HepG2 (cell line): Measurements from ENCODE around the gene HES7. TPM values are rescaled to one million over a fixed set of nuclear protein-coding genes. Genes with fewer than 3 reads are reported as not detected.

Source experiments
- CBX2 ChIP-seq, 2 experiments: fragments of 200-600 bp in 1 of 2; sonication (generic); formaldehyde crosslinking in 1 of 2; IDR thresholded peaks; 2 replicates each; pipeline versions ENCODE4 v1.7.0 to v1.8.1; 2018 to 2022; ENCODE audit warnings: low read depth in 2 of 2, low read length in 1 of 2, mild to moderate bottlenecking in 1 of 2, missing genetic modification reagents in 1 of 2
- CEBPB ChIP-seq: IDR thresholded peaks from 2 replicates; pipeline ENCODE4 v1.6.1; 2011; ENCODE audit warnings: low read depth, low read length, improper control_type of control experiment, borderline replicate concordance
- JUN ChIP-seq: sonication (generic); formaldehyde crosslinking; IDR thresholded peaks from 2 replicates; pipeline ENCODE4 v1.4.0; 2020; ENCODE audit warnings: mild to moderate bottlenecking, missing genetic modification reagents
- NR2F2 ChIP-seq: IDR thresholded peaks from 2 replicates; pipeline ENCODE4 v1.6.1; 2012; ENCODE audit warnings: low read depth, inconsistent platforms, borderline replicate concordance
- RELA ChIP-seq: sonication (generic); formaldehyde crosslinking; IDR thresholded peaks from 2 replicates; pipeline ENCODE4 v1.4.0; 2020; ENCODE audit warnings: missing genetic modification reagents
- TBP ChIP-seq: sonication (generic); formaldehyde crosslinking; IDR thresholded peaks from 2 replicates; pipeline ENCODE4 v1.5.0; 2020; ENCODE audit warnings: missing genetic modification reagents
- ZNF138 ChIP-seq: sonication (generic); formaldehyde crosslinking; IDR thresholded peaks from 2 replicates; pipeline ENCODE4 v1.5.0; 2020; ENCODE audit warnings: mild to moderate bottlenecking, low read depth, missing genetic modification reagents
- ZNF383 ChIP-seq: sonication (generic); formaldehyde crosslinking; IDR thresholded peaks from 2 replicates; pipeline ENCODE4 v1.4.0; 2020; ENCODE audit warnings: missing genetic modification reagents, mild to moderate bottlenecking, borderline replicate concordance
- ZNF563 ChIP-seq: sonication (generic); formaldehyde crosslinking; IDR thresholded peaks from 2 replicates; pipeline ENCODE4 v1.8.0; 2022; ENCODE audit warnings: mild to moderate bottlenecking, moderate library complexity, missing genetic modification reagents
- polyA plus RNA-seq, 8 experiments: library from polyadenylated mRNA; depleted of rRNA in 3 of 8; stranded (reverse) in 7 of 8; unstranded in 1 of 8; fragments of >200 nt; fragmentation: Illumina TruSeq in 4 of 8; extraction: Trizol in 4 of 8; gene quantifications; 2 replicates each; pipeline versions ENCODE4 v1.2.1 to v1.2.3, GENCODE V29; 2011 to 2016; ENCODE audit warnings: low read depth in 4 of 8, missing spikeins in 1 of 8, mixed read lengths in 1 of 8; ENCODE audit not compliant: insufficient read depth in 1 of 8
- total RNA-seq, 5 experiments: library from RNA; depleted of rRNA; stranded (reverse); fragments of >200 nt; fragmentation: Illumina TruSeq; extraction: Trizol; gene quantifications; 2 replicates each; pipeline ENCODE4 v1.2.3, GENCODE V29; 2016; ENCODE audit warnings: low read depth in 1 of 5
- TF ChIP-seq, protein P1 (sequence below): sonication (generic); formaldehyde crosslinking; IDR thresholded peaks from one replicate; pipeline ENCODE4 v1.5.1; 2020; ENCODE audit warnings: mild to moderate bottlenecking, missing genetic modification reagents; ENCODE audit errors: not compliant biosample characterization
- TF ChIP-seq, protein P2 (sequence below): sonication (generic); formaldehyde crosslinking; IDR thresholded peaks from 2 replicates; pipeline ENCODE4 v1.5.1; 2020; ENCODE audit warnings: mild to moderate bottlenecking, missing genetic modification reagents, moderate library complexity
- TF ChIP-seq, protein P3 (sequence below): sonication (generic); formaldehyde crosslinking; IDR thresholded peaks from 2 replicates; pipeline ENCODE4 v1.5.0; 2020; ENCODE audit warnings: missing genetic modification reagents, mild to moderate bottlenecking, borderline replicate concordance
- TF ChIP-seq, protein P4 (sequence below): sonication (generic); formaldehyde crosslinking; IDR thresholded peaks from 2 replicates; pipeline ENCODE4 v1.4.0; 2020; ENCODE audit warnings: missing genetic modification reagents

HES7 gene
- total and polyA plus RNA-seq, 2 of the 13 experiments (the other 11 are each of a cell fraction or from before 2014, with no cell fraction given) = not detected

DNA sequence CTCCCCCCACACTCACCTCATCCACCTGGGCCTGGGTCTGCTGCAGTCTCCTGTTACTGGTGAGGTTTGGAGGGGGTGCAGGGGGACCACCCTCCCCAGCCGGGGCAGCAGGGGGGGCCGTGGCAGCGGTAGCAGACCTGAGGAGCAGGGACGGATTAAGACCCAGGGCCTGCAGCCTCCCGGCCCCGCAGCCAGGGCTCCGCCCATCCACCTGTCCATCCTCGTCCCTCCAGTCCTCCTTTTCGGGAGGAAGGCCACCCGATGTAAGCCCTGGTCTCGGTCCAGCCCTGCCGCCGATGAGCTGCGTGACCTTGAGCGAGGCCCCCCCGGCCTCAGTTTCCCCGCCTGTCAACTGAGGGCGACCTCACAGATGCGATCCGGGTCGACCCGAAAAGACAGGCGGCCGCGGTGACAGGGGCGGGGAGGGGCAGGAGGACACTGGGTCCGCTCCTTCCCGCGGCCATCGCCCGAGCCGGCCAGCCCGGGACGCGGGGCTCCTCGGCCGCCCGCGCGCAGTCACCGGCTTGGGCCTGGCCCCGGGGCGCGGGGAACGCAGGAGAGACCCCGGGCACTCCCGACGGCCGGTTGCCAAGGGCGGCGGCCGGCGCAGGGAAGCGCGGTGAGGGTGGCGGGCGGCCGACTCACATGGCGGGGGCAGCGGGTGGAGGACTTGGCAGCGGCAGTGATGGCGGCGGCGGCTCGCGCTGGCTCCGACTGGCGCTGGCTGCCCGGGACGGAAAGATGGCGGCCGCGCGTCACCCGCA lies 38.5 kb upstream of the HES7 start, which contains the start of gene VAMP2 (continued):
- TF ChIP-seq ZNF138 = 0 out of 2 replicates have a peak, but pooled peaks have one; percentile 23
- TF ChIP-seq CEBPB = no peak
- TF ChIP-seq TBP = 0 out of 2 replicates have a peak, but pooled peaks have one; percentile 71
- TF ChIP-seq ZNF563 (CRISPR knock-in tag) = peak; percentile 85
- no peak for TF ChIP-seq NR2F2
- TF ChIP-seq, protein P1, sequence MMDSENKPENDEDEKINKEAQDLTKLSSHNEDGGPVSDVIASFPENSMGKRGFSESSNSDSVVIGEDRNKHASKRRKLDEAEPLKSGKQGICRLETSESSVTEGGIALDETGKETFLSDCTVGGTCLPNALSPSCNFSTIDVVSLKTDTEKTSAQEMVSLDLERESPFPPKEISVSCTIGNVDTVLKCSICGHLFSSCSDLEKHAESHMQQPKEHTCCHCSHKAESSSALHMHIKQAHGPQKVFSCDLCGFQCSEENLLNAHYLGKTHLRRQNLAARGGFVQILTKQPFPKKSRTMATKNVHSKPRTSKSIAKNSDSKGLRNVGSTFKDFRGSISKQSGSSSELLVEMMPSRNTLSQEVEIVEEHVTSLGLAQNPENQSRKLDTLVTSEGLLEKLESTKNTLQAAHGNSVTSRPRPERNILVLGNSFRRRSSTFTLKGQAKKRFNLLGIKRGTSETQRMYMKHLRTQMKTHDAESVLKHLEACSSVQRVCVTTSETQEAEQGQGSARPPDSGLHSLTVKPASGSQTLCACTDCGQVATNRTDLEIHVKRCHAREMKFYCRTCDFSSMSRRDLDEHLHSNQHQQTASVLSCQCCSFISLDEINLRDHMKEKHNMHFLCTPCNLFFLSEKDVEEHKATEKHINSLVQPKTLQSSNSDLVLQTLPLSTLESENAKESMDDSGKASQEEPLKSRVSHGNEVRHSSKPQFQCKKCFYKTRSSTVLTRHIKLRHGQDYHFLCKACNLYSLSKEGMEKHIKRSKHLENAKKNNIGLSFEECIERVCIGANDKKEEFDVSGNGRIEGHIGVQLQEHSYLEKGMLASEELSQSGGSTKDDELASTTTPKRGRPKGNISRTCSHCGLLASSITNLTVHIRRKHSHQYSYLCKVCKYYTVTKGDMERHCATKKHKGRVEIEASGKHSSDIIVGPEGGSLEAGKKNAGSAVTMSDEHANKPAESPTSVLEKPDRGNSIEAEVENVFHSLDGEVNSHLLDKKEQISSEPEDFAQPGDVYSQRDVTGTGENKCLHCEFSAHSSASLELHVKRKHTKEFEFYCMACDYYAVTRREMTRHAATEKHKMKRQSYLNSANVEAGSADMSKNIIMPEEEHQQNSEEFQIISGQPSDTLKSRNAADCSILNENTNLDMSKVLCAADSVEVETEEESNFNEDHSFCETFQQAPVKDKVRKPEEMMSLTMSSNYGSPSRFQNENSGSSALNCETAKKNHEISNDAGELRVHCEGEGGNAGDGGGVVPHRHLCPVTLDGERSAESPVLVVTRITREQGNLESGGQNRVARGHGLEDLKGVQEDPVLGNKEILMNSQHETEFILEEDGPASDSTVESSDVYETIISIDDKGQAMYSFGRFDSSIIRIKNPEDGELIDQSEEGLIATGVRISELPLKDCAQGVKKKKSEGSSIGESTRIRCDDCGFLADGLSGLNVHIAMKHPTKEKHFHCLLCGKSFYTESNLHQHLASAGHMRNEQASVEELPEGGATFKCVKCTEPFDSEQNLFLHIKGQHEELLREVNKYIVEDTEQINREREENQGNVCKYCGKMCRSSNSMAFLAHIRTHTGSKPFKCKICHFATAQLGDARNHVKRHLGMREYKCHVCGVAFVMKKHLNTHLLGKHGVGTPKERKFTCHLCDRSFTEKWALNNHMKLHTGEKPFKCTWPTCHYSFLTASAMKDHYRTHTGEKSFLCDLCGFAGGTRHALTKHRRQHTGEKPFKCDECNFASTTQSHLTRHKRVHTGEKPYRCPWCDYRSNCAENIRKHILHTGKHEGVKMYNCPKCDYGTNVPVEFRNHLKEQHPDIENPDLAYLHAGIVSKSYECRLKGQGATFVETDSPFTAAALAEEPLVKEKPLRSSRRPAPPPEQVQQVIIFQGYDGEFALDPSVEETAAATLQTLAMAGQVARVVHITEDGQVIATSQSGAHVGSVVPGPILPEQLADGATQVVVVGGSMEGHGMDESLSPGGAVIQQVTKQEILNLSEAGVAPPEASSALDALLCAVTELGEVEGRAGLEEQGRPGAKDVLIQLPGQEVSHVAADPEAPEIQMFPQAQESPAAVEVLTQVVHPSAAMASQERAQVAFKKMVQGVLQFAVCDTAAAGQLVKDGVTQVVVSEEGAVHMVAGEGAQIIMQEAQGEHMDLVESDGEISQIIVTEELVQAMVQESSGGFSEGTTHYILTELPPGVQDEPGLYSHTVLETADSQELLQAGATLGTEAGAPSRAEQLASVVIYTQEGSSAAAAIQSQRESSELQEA (CRISPR knock-in tag) = peak; percentile 27
- TF ChIP-seq RELA (CRISPR knock-in tag) = no peak
- TF ChIP-seq, protein P2, sequence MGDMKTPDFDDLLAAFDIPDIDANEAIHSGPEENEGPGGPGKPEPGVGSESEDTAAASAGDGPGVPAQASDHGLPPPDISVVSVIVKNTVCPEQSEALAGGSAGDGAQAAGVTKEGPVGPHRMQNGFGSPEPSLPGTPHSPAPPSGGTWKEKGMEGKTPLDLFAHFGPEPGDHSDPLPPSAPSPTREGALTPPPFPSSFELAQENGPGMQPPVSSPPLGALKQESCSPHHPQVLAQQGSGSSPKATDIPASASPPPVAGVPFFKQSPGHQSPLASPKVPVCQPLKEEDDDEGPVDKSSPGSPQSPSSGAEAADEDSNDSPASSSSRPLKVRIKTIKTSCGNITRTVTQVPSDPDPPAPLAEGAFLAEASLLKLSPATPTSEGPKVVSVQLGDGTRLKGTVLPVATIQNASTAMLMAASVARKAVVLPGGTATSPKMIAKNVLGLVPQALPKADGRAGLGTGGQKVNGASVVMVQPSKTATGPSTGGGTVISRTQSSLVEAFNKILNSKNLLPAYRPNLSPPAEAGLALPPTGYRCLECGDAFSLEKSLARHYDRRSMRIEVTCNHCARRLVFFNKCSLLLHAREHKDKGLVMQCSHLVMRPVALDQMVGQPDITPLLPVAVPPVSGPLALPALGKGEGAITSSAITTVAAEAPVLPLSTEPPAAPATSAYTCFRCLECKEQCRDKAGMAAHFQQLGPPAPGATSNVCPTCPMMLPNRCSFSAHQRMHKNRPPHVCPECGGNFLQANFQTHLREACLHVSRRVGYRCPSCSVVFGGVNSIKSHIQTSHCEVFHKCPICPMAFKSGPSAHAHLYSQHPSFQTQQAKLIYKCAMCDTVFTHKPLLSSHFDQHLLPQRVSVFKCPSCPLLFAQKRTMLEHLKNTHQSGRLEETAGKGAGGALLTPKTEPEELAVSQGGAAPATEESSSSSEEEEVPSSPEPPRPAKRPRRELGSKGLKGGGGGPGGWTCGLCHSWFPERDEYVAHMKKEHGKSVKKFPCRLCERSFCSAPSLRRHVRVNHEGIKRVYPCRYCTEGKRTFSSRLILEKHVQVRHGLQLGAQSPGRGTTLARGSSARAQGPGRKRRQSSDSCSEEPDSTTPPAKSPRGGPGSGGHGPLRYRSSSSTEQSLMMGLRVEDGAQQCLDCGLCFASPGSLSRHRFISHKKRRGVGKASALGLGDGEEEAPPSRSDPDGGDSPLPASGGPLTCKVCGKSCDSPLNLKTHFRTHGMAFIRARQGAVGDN (CRISPR knock-in tag) = peak; percentile 34
- TF ChIP-seq CBX2 (IDR thresholded peaks at IDR 0.05; ENCODE audit: low read depth, low read length) = no peak
- no peak for TF ChIP-seq CBX2 (CRISPR knock-in tag; IDR thresholded peaks at IDR 0.05; ENCODE audit: low read depth)
- TF ChIP-seq ZNF383 (CRISPR knock-in tag) = no peak
- TF ChIP-seq, protein P3, sequence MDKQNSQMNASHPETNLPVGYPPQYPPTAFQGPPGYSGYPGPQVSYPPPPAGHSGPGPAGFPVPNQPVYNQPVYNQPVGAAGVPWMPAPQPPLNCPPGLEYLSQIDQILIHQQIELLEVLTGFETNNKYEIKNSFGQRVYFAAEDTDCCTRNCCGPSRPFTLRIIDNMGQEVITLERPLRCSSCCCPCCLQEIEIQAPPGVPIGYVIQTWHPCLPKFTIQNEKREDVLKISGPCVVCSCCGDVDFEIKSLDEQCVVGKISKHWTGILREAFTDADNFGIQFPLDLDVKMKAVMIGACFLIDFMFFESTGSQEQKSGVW (CRISPR knock-in tag) = no peak
- TF ChIP-seq JUN = no peak
- TF ChIP-seq, protein P4, sequence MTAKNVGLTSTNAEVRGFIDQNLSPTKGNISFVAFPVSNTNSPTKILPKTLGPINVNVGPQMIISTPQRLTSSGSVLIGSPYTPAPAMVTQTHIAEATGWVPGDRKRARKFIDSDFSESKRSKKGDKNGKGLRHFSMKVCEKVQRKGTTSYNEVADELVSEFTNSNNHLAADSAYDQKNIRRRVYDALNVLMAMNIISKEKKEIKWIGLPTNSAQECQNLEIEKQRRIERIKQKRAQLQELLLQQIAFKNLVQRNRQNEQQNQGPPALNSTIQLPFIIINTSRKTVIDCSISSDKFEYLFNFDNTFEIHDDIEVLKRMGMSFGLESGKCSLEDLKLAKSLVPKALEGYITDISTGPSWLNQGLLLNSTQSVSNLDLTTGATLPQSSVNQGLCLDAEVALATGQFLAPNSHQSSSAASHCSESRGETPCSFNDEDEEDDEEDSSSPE (CRISPR knock-in tag) = peak; percentile 7; the same call in 1 of the 2 replicates
